DOHH2 (cell line): ENCODE results near the gene PKN1.

Source experiments
- CTCF ChIP-seq: fragments of 200-600 bp; sonication (generic); IDR thresholded peaks from one replicate; pipeline ENCODE4 v1.5.1; 2014; ENCODE audit warnings: antibody characterized with exemption, mild to moderate bottlenecking, low read depth, low read length; ENCODE audit not compliant: poor library complexity, severe bottlenecking
- EZH2phosphoT487 ChIP-seq: fragments of 200-600 bp; sonication (generic); IDR thresholded peaks from 2 replicates; pipeline ENCODE4 v1.6.1; 2017; ENCODE audit warnings: borderline replicate concordance, mild to moderate bottlenecking, antibody characterized with exemption, low read length, moderate library complexity, mixed read lengths

GRCh38 chr19:14393329-14393728 lies 39.8 kb upstream of the PKN1 start:
- no peak for TF ChIP-seq CTCF
- no peak for TF ChIP-seq EZH2phosphoT487
